ENCODE data around the gene SET. TPM values are rescaled to one million over a fixed set of nuclear protein-coding genes. Genes with fewer than 3 reads are reported as not detected.
"Not testable (repeated sequence)": the region's sequence is repeated elsewhere in the genome, so short reads cannot be mapped to it uniquely, and the experiment has no call there.

Gene SET
- total RNA-seq, 1 experiment from 2014 or later, result 1,009 TPM

GRCh38 chr9:128690684-128691034 is 1.6 kb downstream of the SET start:
- CTCF ChIA-PET, result no interaction called here
- Histone ChIP-seq H3K27me3 (replicated peaks; ENCODE audit: insufficient read depth, low read depth, low read length, poor library complexity) (no peaks in the 10 kb centered on the region), H3K4me3 (ENCODE audit: low read depth, low read length, poor library complexity, severe bottlenecking) (peak overlapping the region; percentile 93), H3K4me1 (ENCODE audit: insufficient read depth, low read length, poor library complexity, severe bottlenecking) (peaks cover 17% of the 10 kb centered on the region), H3K36me3 (ENCODE audit: insufficient read depth, low read length, poor library complexity, severe bottlenecking) (peaks cover 43% of the 10 kb centered on the region), H3K27ac (ENCODE audit: low read depth, low read length, poor library complexity, severe bottlenecking) (peak overlapping the region; percentile 91), H3K9me3 (ENCODE audit: low read depth, low read length, poor library complexity, severe bottlenecking) (no peaks in the 10 kb centered on the region)
- TSS peak; percentile 25 for BruUV-seq (replicated peaks)
- intact Hi-C loops (cut with micrococcal nuclease; ENCODE audit: unreplicated experiment), result no loop called here
- no peak for TF ChIP-seq EZH2 (IDR thresholded peaks at IDR 0.05; ENCODE audit: borderline replicate concordance, low read depth, low read length, poor library complexity, severe bottlenecking)
- TF ChIP-seq CTCF (conservative IDR thresholded peaks at IDR 0.05; ENCODE audit: low read depth, low read length), result no peak
- POLR2A ChIA-PET (ENCODE audit: low non-redundant PET), result no interaction called here
- DNase-seq (ENCODE audit: low spot score), result no peak

- H3K4me1 ChIP-seq (ENCODE audit: insufficient read depth, low read length, poor library complexity, severe bottlenecking); H3K27me3 ChIP-seq (replicated peaks; ENCODE audit: insufficient read depth, low read depth, low read length, poor library complexity); BruUV-seq (replicated peaks); DNase-seq (ENCODE audit: low spot score); H3K4me3 ChIP-seq (ENCODE audit: low read depth, low read length, poor library complexity, severe bottlenecking); H3K9me3 ChIP-seq (ENCODE audit: low read depth, low read length, poor library complexity, severe bottlenecking); intact Hi-C loops (cut with micrococcal nuclease; ENCODE audit: unreplicated experiment); H3K27ac ChIP-seq (ENCODE audit: low read depth, low read length, poor library complexity, severe bottlenecking); CTCF ChIA-PET: not testable (repeated sequence)
- POLR2A ChIA-PET (ENCODE audit: low non-redundant PET), result interaction anchor here (0.7 kb wide), 1 partner anchor 17 kb away, joined by 18 read pairs; no protein-coding TSS in a partner anchor
- H3K36me3 ChIP-seq (ENCODE audit: insufficient read depth, low read length, poor library complexity, severe bottlenecking), result peaks cover 59% of the 10 kb centered on the region
Measured at GRCh38 chr9:128693738-128694137, 4.7 kb downstream of the SET start.

- ChIA-PET POLR2A (ENCODE audit: low non-redundant PET) (interaction anchor here (0.7 kb wide), 1 partner anchor 17 kb away, joined by 18 read pairs; no protein-coding TSS in a partner anchor), CTCF (no interaction called here)
- no TSS peak for BruUV-seq (replicated peaks)
- Histone ChIP-seq H3K36me3 (ENCODE audit: insufficient read depth, low read length, poor library complexity, severe bottlenecking) (peaks cover 59% of the 10 kb centered on the region), H3K4me1 (ENCODE audit: insufficient read depth, low read length, poor library complexity, severe bottlenecking) (peaks cover 8% of the 10 kb centered on the region), H3K4me3 (ENCODE audit: low read depth, low read length, poor library complexity, severe bottlenecking) (no peak overlapping the region), H3K9me3 (ENCODE audit: low read depth, low read length, poor library complexity, severe bottlenecking) (no peaks in the 10 kb centered on the region), H3K27ac (ENCODE audit: low read depth, low read length, poor library complexity, severe bottlenecking) (no peak overlapping the region), H3K27me3 (replicated peaks; ENCODE audit: insufficient read depth, low read depth, low read length, poor library complexity) (no peaks in the 10 kb centered on the region)
- intact Hi-C loops (cut with micrococcal nuclease; ENCODE audit: unreplicated experiment), result no loop called here
- DNase-seq (ENCODE audit: low spot score), result no peak
- no peak for TF ChIP-seq EZH2 (IDR thresholded peaks at IDR 0.05; ENCODE audit: borderline replicate concordance, low read depth, low read length, poor library complexity, severe bottlenecking)
- no peak for TF ChIP-seq CTCF (conservative IDR thresholded peaks at IDR 0.05; ENCODE audit: low read depth, low read length)
Measured at GRCh38 chr9:128694344-128694743, 5.3 kb downstream of the SET start.

- DNase-seq (ENCODE audit: low spot score), result no peak
- no TSS peak for BruUV-seq (replicated peaks)
- TF ChIP-seq EZH2 (IDR thresholded peaks at IDR 0.05; ENCODE audit: borderline replicate concordance, low read depth, low read length, poor library complexity, severe bottlenecking) (no peak), CTCF (conservative IDR thresholded peaks at IDR 0.05; ENCODE audit: low read depth, low read length) (no peak)
- Histone ChIP-seq H3K27me3 (replicated peaks; ENCODE audit: insufficient read depth, low read depth, low read length, poor library complexity) (no peaks in the 10 kb centered on the region), H3K9me3 (ENCODE audit: low read depth, low read length, poor library complexity, severe bottlenecking) (no peaks in the 10 kb centered on the region), H3K36me3 (ENCODE audit: insufficient read depth, low read length, poor library complexity, severe bottlenecking) (peaks cover 46% of the 10 kb centered on the region), H3K4me3 (ENCODE audit: low read depth, low read length, poor library complexity, severe bottlenecking) (no peak overlapping the region), H3K4me1 (ENCODE audit: insufficient read depth, low read length, poor library complexity, severe bottlenecking) (no peaks in the 10 kb centered on the region), H3K27ac (ENCODE audit: low read depth, low read length, poor library complexity, severe bottlenecking) (peak overlapping the region; percentile 46)
- ChIA-PET CTCF (no interaction called here), POLR2A (ENCODE audit: low non-redundant PET) (interaction anchor here (0.5 to 0.6 kb wide), 2 partner anchors 7 to 11 kb away, joined by 3 to 7 read pairs; no protein-coding TSS in a partner anchor)
- intact Hi-C loops (cut with micrococcal nuclease; ENCODE audit: unreplicated experiment), result no loop called here
Measured at GRCh38 chr9:128696923-128697707, 8.1 kb downstream of the SET start.

- H3K4me1 ChIP-seq (ENCODE audit: insufficient read depth, low read length, poor library complexity, severe bottlenecking); H3K4me3 ChIP-seq (ENCODE audit: low read depth, low read length, poor library complexity, severe bottlenecking); intact Hi-C loops (cut with micrococcal nuclease; ENCODE audit: unreplicated experiment); DNase-seq (ENCODE audit: low spot score); BruUV-seq (replicated peaks); H3K27me3 ChIP-seq (replicated peaks; ENCODE audit: insufficient read depth, low read depth, low read length, poor library complexity); CTCF ChIA-PET; H3K27ac ChIP-seq (ENCODE audit: low read depth, low read length, poor library complexity, severe bottlenecking); H3K9me3 ChIP-seq (ENCODE audit: low read depth, low read length, poor library complexity, severe bottlenecking): not testable (repeated sequence)
- POLR2A ChIA-PET (ENCODE audit: low non-redundant PET), result interaction anchor here (0.6 kb wide), 1 partner anchor 482 kb away, joined by 9 read pairs; no protein-coding TSS in a partner anchor
- peaks cover 24% of the 10 kb centered on the region for H3K36me3 ChIP-seq (ENCODE audit: insufficient read depth, low read length, poor library complexity, severe bottlenecking)
Measured at GRCh38 chr9:128699096-128699795, 10.2 kb downstream of the SET start.

Measured in A673 (cell line).